HL-60/S4 (cell line): ENCODE measurements around the gene REPIN1.

Experiments
- in situ Hi-C: fragments of 300-500 bp; cut with MboI; formaldehyde crosslinking; loops from 2 replicates; pipeline ENCODE4 v1.14.3; 2022; ENCODE audit warnings: low sequenced_read_pairs

The REPIN1 gene

GRCh38 chr7:150420242-150420641, 51.6 kb downstream of the REPIN1 start:
- in situ Hi-C loops = no loop called here

GRCh38 chr7:150420987-150421674, 52.5 kb downstream of the REPIN1 start:
- in situ Hi-C loops = no loop called here

- in situ Hi-C loops = no loop called here
These were observed 53.2 kb downstream of the REPIN1 start for GRCh38 chr7:150421831-150422230.
